SK-N-SH treated with all-trans-retinoic acid at 6 μM for 48 hours (cell line): ENCODE results near the gene XDH.

Experiments used
- BACH2 ChIP-seq: fragments of 250-450 bp; sonication (Bioruptor Pico); IDR thresholded peaks from 2 replicates; pipeline ENCODE4 v1.9.0; 2021; ENCODE audit warnings: mild to moderate bottlenecking, borderline replicate concordance
- CSDC2 ChIP-seq: fragments of 250-450 bp; sonication (Bioruptor Pico); IDR thresholded peaks from 2 replicates; pipeline ENCODE4 v1.5.0; 2020; ENCODE audit warnings: mild to moderate bottlenecking, moderate library complexity
- ESRRG ChIP-seq: fragments of 250-450 bp; sonication (Bioruptor Pico); IDR thresholded peaks from 2 replicates; pipeline ENCODE4 v1.6.1; 2021; ENCODE audit warnings: mild to moderate bottlenecking
- GLIS3 ChIP-seq: fragments of 250-450 bp; sonication (Bioruptor Pico); IDR thresholded peaks from 2 replicates; pipeline ENCODE4 v1.5.0; 2020; ENCODE audit warnings: mild to moderate bottlenecking, moderate library complexity
- OSR1 ChIP-seq: fragments of 250-450 bp; sonication (Bioruptor Pico); IDR thresholded peaks from 2 replicates; pipeline ENCODE4 v1.8.0; 2022; ENCODE audit warnings: moderate library complexity, mild to moderate bottlenecking, inconsistent platforms
- RARB ChIP-seq: fragments of 250-450 bp; sonication (Bioruptor Pico); IDR thresholded peaks from 2 replicates; pipeline ENCODE4 v1.8.0; 2021; ENCODE audit warnings: mild to moderate bottlenecking, moderate library complexity
- TOX ChIP-seq: fragments of 250-450 bp; sonication (Bioruptor Pico); IDR thresholded peaks from 2 replicates; pipeline ENCODE4 v1.8.0; 2021; ENCODE audit warnings: mild to moderate bottlenecking, moderate library complexity, borderline replicate concordance
- ZFP3 ChIP-seq: fragments of 250-450 bp; sonication (Bioruptor Pico); IDR thresholded peaks from 2 replicates; pipeline ENCODE4 v1.5.0; 2020; ENCODE audit warnings: mild to moderate bottlenecking, moderate library complexity
- ZFP30 ChIP-seq: fragments of 450-650 bp; formaldehyde crosslinking; IDR thresholded peaks from 2 replicates; pipeline ENCODE4 v1.5.0; 2022; ENCODE audit warnings: mild to moderate bottlenecking, moderate library complexity
- ZNF565 ChIP-seq: fragments of 450-650 bp; formaldehyde crosslinking; conservative IDR thresholded peaks from 2 replicates; pipeline ENCODE4 v1.5.0; 2020; ENCODE audit warnings: low read depth, mild to moderate bottlenecking, moderate library complexity
- ZNF8 ChIP-seq: fragments of 450-650 bp; formaldehyde crosslinking; IDR thresholded peaks from 2 replicates; pipeline ENCODE4 v1.5.0; 2020; ENCODE audit warnings: mild to moderate bottlenecking, moderate library complexity
- TF ChIP-seq, protein P1 (sequence below): fragments of 250-450 bp; sonication (Bioruptor Pico); IDR thresholded peaks from 2 replicates; pipeline ENCODE4 v1.5.0; 2020; ENCODE audit warnings: mild to moderate bottlenecking, moderate library complexity
- TF ChIP-seq, protein P2 (sequence below): fragments of 250-450 bp; sonication (Bioruptor Pico); IDR thresholded peaks from 2 replicates; pipeline ENCODE4 v1.8.0; 2020; ENCODE audit warnings: mild to moderate bottlenecking, moderate library complexity, borderline replicate concordance

DNA sequence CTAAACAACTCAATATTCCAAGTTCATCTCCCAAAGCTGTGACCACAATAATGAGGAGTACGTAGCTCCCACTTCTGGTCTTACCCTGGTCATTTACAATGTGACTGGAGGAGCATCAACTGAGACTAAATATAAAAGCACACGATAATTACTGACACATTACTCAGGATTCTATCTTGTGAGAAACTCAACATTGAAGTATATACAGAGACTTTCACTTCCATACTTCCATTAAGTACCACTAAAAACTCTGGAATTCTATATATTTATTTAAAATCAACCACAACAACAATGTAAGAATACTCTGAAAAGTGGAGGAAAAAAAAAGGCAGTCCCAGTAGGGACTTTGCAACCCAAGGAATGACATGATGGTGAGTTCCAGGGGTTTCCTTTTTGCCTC is 61.4 kb downstream of the XDH start:
- TF ChIP-seq, protein P1, sequence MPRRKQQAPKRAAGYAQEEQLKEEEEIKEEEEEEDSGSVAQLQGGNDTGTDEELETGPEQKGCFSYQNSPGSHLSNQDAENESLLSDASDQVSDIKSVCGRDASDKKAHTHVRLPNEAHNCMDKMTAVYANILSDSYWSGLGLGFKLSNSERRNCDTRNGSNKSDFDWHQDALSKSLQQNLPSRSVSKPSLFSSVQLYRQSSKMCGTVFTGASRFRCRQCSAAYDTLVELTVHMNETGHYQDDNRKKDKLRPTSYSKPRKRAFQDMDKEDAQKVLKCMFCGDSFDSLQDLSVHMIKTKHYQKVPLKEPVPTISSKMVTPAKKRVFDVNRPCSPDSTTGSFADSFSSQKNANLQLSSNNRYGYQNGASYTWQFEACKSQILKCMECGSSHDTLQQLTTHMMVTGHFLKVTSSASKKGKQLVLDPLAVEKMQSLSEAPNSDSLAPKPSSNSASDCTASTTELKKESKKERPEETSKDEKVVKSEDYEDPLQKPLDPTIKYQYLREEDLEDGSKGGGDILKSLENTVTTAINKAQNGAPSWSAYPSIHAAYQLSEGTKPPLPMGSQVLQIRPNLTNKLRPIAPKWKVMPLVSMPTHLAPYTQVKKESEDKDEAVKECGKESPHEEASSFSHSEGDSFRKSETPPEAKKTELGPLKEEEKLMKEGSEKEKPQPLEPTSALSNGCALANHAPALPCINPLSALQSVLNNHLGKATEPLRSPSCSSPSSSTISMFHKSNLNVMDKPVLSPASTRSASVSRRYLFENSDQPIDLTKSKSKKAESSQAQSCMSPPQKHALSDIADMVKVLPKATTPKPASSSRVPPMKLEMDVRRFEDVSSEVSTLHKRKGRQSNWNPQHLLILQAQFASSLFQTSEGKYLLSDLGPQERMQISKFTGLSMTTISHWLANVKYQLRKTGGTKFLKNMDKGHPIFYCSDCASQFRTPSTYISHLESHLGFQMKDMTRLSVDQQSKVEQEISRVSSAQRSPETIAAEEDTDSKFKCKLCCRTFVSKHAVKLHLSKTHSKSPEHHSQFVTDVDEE (CRISPR knock-in tag): no peak
- TF ChIP-seq CSDC2 (CRISPR knock-in tag): no peak
- no peak for TF ChIP-seq OSR1 (CRISPR knock-in tag)
- no peak for TF ChIP-seq GLIS3 (CRISPR knock-in tag)
- no peak for TF ChIP-seq TOX (CRISPR knock-in tag)
- TF ChIP-seq, protein P2, sequence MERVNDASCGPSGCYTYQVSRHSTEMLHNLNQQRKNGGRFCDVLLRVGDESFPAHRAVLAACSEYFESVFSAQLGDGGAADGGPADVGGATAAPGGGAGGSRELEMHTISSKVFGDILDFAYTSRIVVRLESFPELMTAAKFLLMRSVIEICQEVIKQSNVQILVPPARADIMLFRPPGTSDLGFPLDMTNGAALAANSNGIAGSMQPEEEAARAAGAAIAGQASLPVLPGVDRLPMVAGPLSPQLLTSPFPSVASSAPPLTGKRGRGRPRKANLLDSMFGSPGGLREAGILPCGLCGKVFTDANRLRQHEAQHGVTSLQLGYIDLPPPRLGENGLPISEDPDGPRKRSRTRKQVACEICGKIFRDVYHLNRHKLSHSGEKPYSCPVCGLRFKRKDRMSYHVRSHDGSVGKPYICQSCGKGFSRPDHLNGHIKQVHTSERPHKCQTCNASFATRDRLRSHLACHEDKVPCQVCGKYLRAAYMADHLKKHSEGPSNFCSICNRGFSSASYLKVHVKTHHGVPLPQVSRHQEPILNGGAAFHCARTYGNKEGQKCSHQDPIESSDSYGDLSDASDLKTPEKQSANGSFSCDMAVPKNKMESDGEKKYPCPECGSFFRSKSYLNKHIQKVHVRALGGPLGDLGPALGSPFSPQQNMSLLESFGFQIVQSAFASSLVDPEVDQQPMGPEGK (CRISPR knock-in tag): no peak
- TF ChIP-seq RARB (CRISPR knock-in tag): no peak
- no peak for TF ChIP-seq BACH2 (CRISPR knock-in tag)
- no peak for TF ChIP-seq ZNF565 (CRISPR knock-in tag)
- no peak for TF ChIP-seq ZNF8 (CRISPR knock-in tag)
- TF ChIP-seq ZFP3 (CRISPR knock-in tag): no peak
- no peak for TF ChIP-seq ZFP30 (CRISPR knock-in tag)
- no peak for TF ChIP-seq ESRRG
